CD14-positive monocyte (primary cell): ENCODE measurements around the gene ACTL10. TPM values are rescaled to one million over a fixed set of nuclear protein-coding genes. Genes with fewer than 3 reads are reported as not detected.

Experiments used
- DNase-seq, 3 donors: peaks; one replicate each; pipeline ENCODE4 v3.0.0-alpha.2; 2011 to 2022
- H2AFZ ChIP-seq: 2 replicates; pipeline ENCODE4 v1.6.0; 2012; ENCODE audit warnings: mild to moderate bottlenecking, low read depth, low read length, inconsistent platforms; ENCODE audit not compliant: insufficient read depth, poor library complexity, severe bottlenecking
- H3K27ac ChIP-seq, 2 donors: 1 replicate in 1 of 2; 2 replicates in 1 of 2; pipeline ENCODE4 v1.5.1; 2012 to 2013; ENCODE audit warnings: low read length in 2 of 2, control low read depth in 1 of 2, inconsistent platforms in 1 of 2, low read depth in 1 of 2, mild to moderate bottlenecking in 1 of 2
- H3K27me3 ChIP-seq, 2 donors: one replicate each; pipeline versions ENCODE4 v1.6.0 to v1.6.1; 2011 to 2013; ENCODE audit warnings: low read length in 2 of 2; ENCODE audit not compliant: control insufficient read depth in 2 of 2, insufficient read depth in 2 of 2
- H3K36me3 ChIP-seq, 2 donors: replicated peaks in 1 of 2; 1 replicate in 1 of 2; 2 replicates in 1 of 2; pipeline versions ENCODE4 v1.5.1 to v1.6.1; 2012 to 2013; ENCODE audit warnings: low read length in 2 of 2, control low read depth in 1 of 2, inconsistent platforms in 1 of 2, mild to moderate bottlenecking in 1 of 2; ENCODE audit not compliant: insufficient read depth in 2 of 2, control insufficient read depth in 1 of 2
- H3K4me1 ChIP-seq, 2 donors: 1 replicate in 1 of 2; 2 replicates in 1 of 2; pipeline versions ENCODE4 v1.5.1 to v1.6.1; 2012 to 2013; ENCODE audit warnings: low read length in 2 of 2, control low read depth in 1 of 2, inconsistent platforms in 1 of 2, mild to moderate bottlenecking in 1 of 2, moderate library complexity in 1 of 2; ENCODE audit not compliant: insufficient read depth in 2 of 2, control insufficient read depth in 1 of 2
- H3K4me2 ChIP-seq: replicated peaks from 2 replicates; pipeline ENCODE3; 2012; ENCODE audit warnings: low read length, moderate library complexity, mild to moderate bottlenecking; ENCODE audit not compliant: poor library complexity, severe bottlenecking; ENCODE audit errors: extremely low read depth
- H3K4me3 ChIP-seq, 3 experiments: fragments of 200-600 bp in 1 of 3; sonication (generic) in 1 of 3; replicated peaks in 1 of 3; 1 replicate in 2 of 3; 2 replicates in 1 of 3; pipeline ENCODE4 v1.5.1; 2011 to 2013; ENCODE audit warnings: low read length in 3 of 3, mild to moderate bottlenecking in 3 of 3, control low read depth in 2 of 3, low read depth in 2 of 3, inconsistent platforms in 1 of 3, moderate library complexity in 1 of 3
- H3K79me2 ChIP-seq: 2 replicates; pipeline ENCODE4 v1.6.0; 2012; ENCODE audit warnings: mild to moderate bottlenecking, control low read depth, inconsistent platforms, low read length, moderate library complexity; ENCODE audit not compliant: insufficient read depth
- H3K9ac ChIP-seq: 2 replicates; pipeline ENCODE4 v1.6.0; 2017; ENCODE audit warnings: low read length, mild to moderate bottlenecking; ENCODE audit not compliant: insufficient read depth, poor library complexity, severe bottlenecking
- H3K9me3 ChIP-seq, 2 donors: replicated peaks in 1 of 2; 1 replicate in 1 of 2; 2 replicates in 1 of 2; pipeline versions ENCODE4 v1.5.1 to v1.6.1; 2012 to 2013; ENCODE audit warnings: low read length in 2 of 2, control low read depth in 1 of 2; ENCODE audit not compliant: control insufficient read depth in 1 of 2, insufficient read depth in 1 of 2
- H4K20me1 ChIP-seq: 2 replicates; pipeline ENCODE4 v1.6.0; 2012; ENCODE audit warnings: mild to moderate bottlenecking, low read length, control low read depth, moderate library complexity; ENCODE audit not compliant: insufficient read depth
- H3K27ac Mint-ChIP-seq, 7 donors: one replicate each; pipeline ENCODE4 v1.8.0; 2020; ENCODE audit warnings: mild to moderate bottlenecking in 7 of 7, mixed read lengths in 7 of 7, moderate library complexity in 6 of 7, inconsistent platforms in 2 of 7
- H3K27me3 Mint-ChIP-seq, 3 donors: one replicate each; pipeline ENCODE4 v1.8.0; 2021 to 2022; ENCODE audit warnings: low read depth in 3 of 3, mild to moderate bottlenecking in 3 of 3, mixed read lengths in 3 of 3, moderate library complexity in 3 of 3, inconsistent platforms in 1 of 3
- H3K36me3 Mint-ChIP-seq, 2 donors: one replicate each; pipeline ENCODE4 v1.8.0; 2020; ENCODE audit warnings: mixed read lengths in 2 of 2, inconsistent platforms in 1 of 2, mild to moderate bottlenecking in 1 of 2
- H3K4me1 Mint-ChIP-seq: one replicate; pipeline ENCODE4 v1.8.0; 2020; ENCODE audit warnings: mild to moderate bottlenecking, mixed read lengths
- H3K4me3 Mint-ChIP-seq, 2 donors: one replicate each; pipeline ENCODE4 v1.8.0; 2020; ENCODE audit warnings: mild to moderate bottlenecking in 2 of 2, mixed read lengths in 2 of 2, moderate library complexity in 1 of 2
- H3K9me3 Mint-ChIP-seq, 7 donors: one replicate each; pipeline ENCODE4 v1.8.0; 2020 to 2022; ENCODE audit warnings: mixed read lengths in 7 of 7, mild to moderate bottlenecking in 6 of 7, moderate library complexity in 6 of 7, inconsistent platforms in 2 of 7
- WGBS: methylation state at CpG from one replicate; pipeline ENCODE4 v1.1.5; 2013; ENCODE audit warnings: missing lambda C conversion rate; ENCODE audit not compliant: insufficient coverage; 5-methylcytosine and 5-hydroxymethylcytosine counted together
- intact Hi-C, 2 donors: fragments of 100-400 bp; cut with micrococcal nuclease; formaldehyde crosslinking; loops; one replicate each; pipeline versions ENCODE4 v1.15.0 to v1.15.1; 2023
- polyA plus RNA-seq, 3 donors: library from polyadenylated mRNA; depleted of rRNA in 1 of 3; unstranded in 2 of 3; stranded (reverse) in 1 of 3; fragments of 300-500 nt in 2 of 3; fragments of >200 nt in 1 of 3; fragmentation: Illumina TruSeq in 2 of 3; gene quantifications; 1 replicate in 2 of 3; 2 replicates in 1 of 3; pipeline ENCODE4 v1.2.3, GENCODE V29; 2012 to 2021
- TF ChIP-seq, protein P1 (sequence below): fragments of 200-600 bp; IDR thresholded peaks from one replicate; pipeline ENCODE4 v1.8.0; 2022; ENCODE audit warnings: antibody characterized with exemption, mild to moderate bottlenecking

ACTL10 gene
- polyA plus RNA-seq, 3 donors: 0.31 to 1.2 (median 1.1) TPM

DNA sequence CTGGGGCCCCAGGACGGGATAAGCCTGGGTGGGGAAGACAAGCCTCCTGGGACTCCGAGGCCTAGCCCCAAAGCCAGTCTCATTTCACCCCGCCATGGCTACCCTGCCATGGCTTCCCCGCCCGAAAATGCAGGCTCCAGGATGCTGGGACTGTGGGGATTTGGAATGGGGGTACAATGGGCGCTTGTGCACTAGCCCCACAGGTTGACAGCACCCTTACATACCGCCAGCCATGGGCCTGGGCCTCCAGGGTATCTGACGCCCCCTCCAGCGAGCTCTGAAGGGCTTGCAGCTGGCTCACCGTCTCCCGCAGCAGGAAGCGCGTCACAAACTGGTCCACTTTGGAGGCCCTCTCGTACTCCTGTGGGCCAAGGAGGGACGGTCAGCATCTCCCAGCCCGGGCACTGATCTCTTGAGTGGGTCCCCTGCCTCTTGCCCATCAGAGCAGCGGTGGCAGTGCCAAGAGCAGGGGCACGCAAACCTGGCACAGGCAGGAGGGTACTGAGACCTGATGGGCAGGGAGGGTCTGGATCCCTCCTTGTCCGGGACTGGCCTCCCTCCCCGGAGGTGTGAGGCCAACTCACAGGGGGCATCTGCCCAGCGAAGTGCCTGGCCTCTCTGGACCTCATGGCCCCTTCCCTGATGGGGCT lies 6.6 kb upstream of the ACTL10 start:
- no peak overlapping the region for H3K4me2 ChIP-seq
- no peak overlapping the region for H3K4me3 Mint-ChIP-seq
- H3K79me2 ChIP-seq: no peaks in the 10 kb centered on the region
- H4K20me1 ChIP-seq: no peaks in the 10 kb centered on the region
- H3K4me1 ChIP-seq: peaks cover 16 to 22% of the 10 kb centered on the region in 2 donors
- H3K9me3 Mint-ChIP-seq: peaks cover 0 to 3% (median 0%) of the 10 kb centered on the region in 7 donors
- intact Hi-C loops: loop anchor here (5.0 to 10.0 kb wide), 3 partner anchors 175 to 335 kb away; partner anchors contain the start of gene RALY (in 2 of the 2)
- H3K27me3 Mint-ChIP-seq: peaks cover 0 to 3% (median 3%) of the 10 kb centered on the region in 3 donors
- DNase-seq: no peak
- no peak overlapping the region for H2AFZ ChIP-seq
- H3K4me1 Mint-ChIP-seq: peaks cover 20% of the 10 kb centered on the region
- no peaks in the 10 kb centered on the region for H3K36me3 ChIP-seq
- whole genome bisulfite sequencing: 96% methylated on average over 21 of the region's 21 CpGs
- TF ChIP-seq, protein P1, sequence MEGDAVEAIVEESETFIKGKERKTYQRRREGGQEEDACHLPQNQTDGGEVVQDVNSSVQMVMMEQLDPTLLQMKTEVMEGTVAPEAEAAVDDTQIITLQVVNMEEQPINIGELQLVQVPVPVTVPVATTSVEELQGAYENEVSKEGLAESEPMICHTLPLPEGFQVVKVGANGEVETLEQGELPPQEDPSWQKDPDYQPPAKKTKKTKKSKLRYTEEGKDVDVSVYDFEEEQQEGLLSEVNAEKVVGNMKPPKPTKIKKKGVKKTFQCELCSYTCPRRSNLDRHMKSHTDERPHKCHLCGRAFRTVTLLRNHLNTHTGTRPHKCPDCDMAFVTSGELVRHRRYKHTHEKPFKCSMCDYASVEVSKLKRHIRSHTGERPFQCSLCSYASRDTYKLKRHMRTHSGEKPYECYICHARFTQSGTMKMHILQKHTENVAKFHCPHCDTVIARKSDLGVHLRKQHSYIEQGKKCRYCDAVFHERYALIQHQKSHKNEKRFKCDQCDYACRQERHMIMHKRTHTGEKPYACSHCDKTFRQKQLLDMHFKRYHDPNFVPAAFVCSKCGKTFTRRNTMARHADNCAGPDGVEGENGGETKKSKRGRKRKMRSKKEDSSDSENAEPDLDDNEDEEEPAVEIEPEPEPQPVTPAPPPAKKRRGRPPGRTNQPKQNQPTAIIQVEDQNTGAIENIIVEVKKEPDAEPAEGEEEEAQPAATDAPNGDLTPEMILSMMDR: no peak
- H3K9me3 ChIP-seq: no peaks in the 10 kb centered on the region
- H3K27me3 ChIP-seq: no peaks in the 10 kb centered on the region
- H3K9ac ChIP-seq: no peak overlapping the region
- H3K27ac ChIP-seq: no peak overlapping the region
- peaks cover 0 to 5% of the 10 kb centered on the region in 2 donors for H3K36me3 Mint-ChIP-seq
- no peak overlapping the region for H3K4me3 ChIP-seq
- no peak overlapping the region for H3K27ac Mint-ChIP-seq

DNA sequence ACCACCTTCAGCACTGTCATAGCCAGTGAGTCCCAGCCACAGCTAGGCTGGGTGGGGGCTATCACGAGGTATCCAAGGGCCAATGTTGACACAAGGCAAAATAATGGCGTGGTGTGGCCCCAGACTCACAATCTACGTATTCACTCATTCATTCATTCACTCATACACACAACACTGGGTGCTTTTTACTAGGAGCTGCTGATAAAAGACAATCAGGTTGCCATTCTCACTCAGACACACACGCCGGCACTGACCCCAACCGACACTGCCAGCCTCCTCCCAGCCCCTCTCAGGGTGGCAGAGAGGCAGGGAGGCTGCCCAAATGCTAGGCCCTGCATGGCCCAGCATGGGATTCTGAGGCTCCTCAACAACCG lies 6.1 kb upstream of the ACTL10 start:
- Histone ChIP-seq H3K4me3 (no peak overlapping the region), H3K36me3 (no peaks in the 10 kb centered on the region), H3K27ac (no peak overlapping the region), H3K9ac (no peak overlapping the region), H3K4me1 (peaks cover 17 to 24% of the 10 kb centered on the region in 2 donors), H4K20me1 (no peaks in the 10 kb centered on the region), H3K4me2 (no peak overlapping the region), H3K79me2 (no peaks in the 10 kb centered on the region), H2AFZ (no peak overlapping the region), H3K9me3 (no peaks in the 10 kb centered on the region), H3K27me3 (no peaks in the 10 kb centered on the region)
- DNase-seq: no peak
- Mint-ChIP-seq H3K27me3 (peaks cover under 1 to 3% (median 3%) of the 10 kb centered on the region in 3 donors), H3K4me1 (peaks cover 20% of the 10 kb centered on the region), H3K9me3 (peaks cover 0 to 3% (median 0%) of the 10 kb centered on the region in 7 donors), H3K4me3 (no peak overlapping the region), H3K27ac (no peak overlapping the region), H3K36me3 (peaks cover 0 to 5% of the 10 kb centered on the region in 2 donors)
- TF ChIP-seq, protein P1: no peak
- WGBS: 88% methylated on average over 7 of the region's 7 CpGs
- intact Hi-C loops: loop anchor here (5.0 to 10.0 kb wide), 3 partner anchors 176 to 334 kb away; partner anchors contain the start of gene RALY (in 2 of the 2)
